HepG2 (cell line): ENCODE data around the gene SPATA13. TPM values are rescaled to one million over a fixed set of nuclear protein-coding genes. Genes with fewer than 3 reads are reported as not detected.

Source experiments
- ATRX ChIP-seq: sonication (generic); formaldehyde crosslinking; IDR thresholded peaks from 2 replicates; pipeline ENCODE4 v1.4.0; 2020; ENCODE audit warnings: missing genetic modification reagents, borderline replicate concordance
- E2F5 ChIP-seq: sonication (generic); formaldehyde crosslinking; conservative IDR thresholded peaks from 2 replicates; pipeline ENCODE4 v1.4.0; 2020; ENCODE audit warnings: missing genetic modification reagents
- GFI1 ChIP-seq: sonication (generic); formaldehyde crosslinking; IDR thresholded peaks from 2 replicates; pipeline ENCODE4 v1.5.0; 2020; ENCODE audit warnings: missing genetic modification reagents, mild to moderate bottlenecking, borderline replicate concordance
- GLI4 ChIP-seq: sonication (generic); formaldehyde crosslinking; IDR thresholded peaks from 2 replicates; pipeline ENCODE4 v1.5.1; 2020; ENCODE audit warnings: missing genetic modification reagents, mild to moderate bottlenecking, moderate library complexity, borderline replicate concordance
- GRHL1 ChIP-seq: sonication (generic); formaldehyde crosslinking; conservative IDR thresholded peaks from 2 replicates; pipeline ENCODE4 v1.8.0; 2022; ENCODE audit warnings: missing genetic modification reagents
- HDAC6 ChIP-seq: fragments of 200-600 bp; sonication (generic); IDR thresholded peaks from 2 replicates; pipeline ENCODE4 v1.7.0; 2017; ENCODE audit warnings: mild to moderate bottlenecking, antibody characterized with exemption, low read length, low read depth
- HMG20A ChIP-seq: IDR thresholded peaks from 2 replicates; pipeline ENCODE4 v1.6.1; 2016; ENCODE audit warnings: borderline replicate concordance
- IRF2 ChIP-seq: IDR thresholded peaks from 2 replicates; pipeline ENCODE4 v1.6.1; 2018; ENCODE audit warnings: missing genetic modification reagents, missing compliant biosample characterization
- KDM5A ChIP-seq: fragments of 200-600 bp; sonication (generic); IDR thresholded peaks from 2 replicates; pipeline ENCODE4 v1.7.0; 2018; ENCODE audit warnings: antibody characterized with exemption, mild to moderate bottlenecking, low read length, borderline replicate concordance
- KLF16 ChIP-seq, 2 experiments: sonication (generic) in 1 of 2; formaldehyde crosslinking in 1 of 2; IDR thresholded peaks; 2 replicates each; pipeline versions ENCODE4 v1.6.1 to v1.8.0; 2016 to 2023; ENCODE audit warnings: missing genetic modification reagents in 2 of 2, missing compliant biosample characterization in 1 of 2
- KMT2B ChIP-seq: IDR thresholded peaks from 2 replicates; pipeline ENCODE4 v1.6.1; 2016; ENCODE audit warnings: missing genetic modification reagents, missing compliant biosample characterization
- MYPOP ChIP-seq: sonication (generic); formaldehyde crosslinking; IDR thresholded peaks from 2 replicates; pipeline ENCODE4 v1.8.1; 2023; ENCODE audit warnings: mild to moderate bottlenecking, moderate library complexity, missing genetic modification reagents
- PPARG ChIP-seq: conservative IDR thresholded peaks from 2 replicates; pipeline ENCODE4 v1.6.1; 2016; ENCODE audit warnings: missing biosample characterization, missing genetic modification reagents
- RAD51 ChIP-seq: fragments of 450-650 bp; IDR thresholded peaks from 2 replicates; pipeline ENCODE4 v1.6.1; 2016; ENCODE audit warnings: borderline replicate concordance
- SNAPC2 ChIP-seq: sonication (generic); formaldehyde crosslinking; IDR thresholded peaks from 2 replicates; pipeline ENCODE4 v1.8.1; 2022; ENCODE audit warnings: mild to moderate bottlenecking, missing genetic modification reagents
- ZBTB21 ChIP-seq: sonication (generic); formaldehyde crosslinking; IDR thresholded peaks from 2 replicates; pipeline ENCODE4 v1.4.0; 2020; ENCODE audit warnings: missing genetic modification reagents
- ZBTB25 ChIP-seq: IDR thresholded peaks from 2 replicates; pipeline ENCODE4 v1.6.1; 2018; ENCODE audit warnings: missing genetic modification reagents
- ZBTB33 ChIP-seq: sonication (generic); formaldehyde crosslinking; IDR thresholded peaks from 2 replicates; pipeline ENCODE4 v1.4.0; 2020; ENCODE audit warnings: missing genetic modification reagents
- ZFP36 ChIP-seq: fragments of 150-350 bp; IDR thresholded peaks from 2 replicates; pipeline ENCODE4 v1.6.1; 2018; ENCODE audit warnings: borderline replicate concordance, low read length, low read depth; ENCODE audit not compliant: partially characterized antibody
- ZFP37 ChIP-seq: sonication (generic); formaldehyde crosslinking; IDR thresholded peaks from 2 replicates; pipeline ENCODE4 v1.4.0; 2020; ENCODE audit warnings: missing genetic modification reagents, borderline replicate concordance
- ZNF205 ChIP-seq: IDR thresholded peaks from 2 replicates; pipeline ENCODE4 v1.6.1; 2018; ENCODE audit warnings: missing biosample characterization, missing genetic modification reagents
- ZNF224 ChIP-seq: sonication (generic); formaldehyde crosslinking; IDR thresholded peaks from 2 replicates; pipeline ENCODE4 v1.5.0; 2020; ENCODE audit warnings: mild to moderate bottlenecking, missing genetic modification reagents
- ZNF672 ChIP-seq: sonication (generic); formaldehyde crosslinking; IDR thresholded peaks from 2 replicates; pipeline ENCODE4 v1.8.1; 2022; ENCODE audit warnings: missing genetic modification reagents
- polyA plus RNA-seq, 8 experiments: library from polyadenylated mRNA; depleted of rRNA in 3 of 8; stranded (reverse) in 7 of 8; unstranded in 1 of 8; fragments of >200 nt; fragmentation: Illumina TruSeq in 4 of 8; extraction: Trizol in 4 of 8; gene quantifications; 2 replicates each; pipeline versions ENCODE4 v1.2.1 to v1.2.3, GENCODE V29; 2011 to 2016; ENCODE audit warnings: low read depth in 4 of 8, missing spikeins in 1 of 8, mixed read lengths in 1 of 8; ENCODE audit not compliant: insufficient read depth in 1 of 8
- total RNA-seq, 5 experiments: library from RNA; depleted of rRNA; stranded (reverse); fragments of >200 nt; fragmentation: Illumina TruSeq; extraction: Trizol; gene quantifications; 2 replicates each; pipeline ENCODE4 v1.2.3, GENCODE V29; 2016; ENCODE audit warnings: low read depth in 1 of 5

SPATA13 gene
- total and polyA plus RNA-seq, 2 of the 13 experiments (the other 11 are each of a cell fraction or from before 2014, with no cell fraction given), result 11.3 to 14.2 TPM

GRCh38 chr13:24217601-24218281 lies 57.2 kb downstream of the SPATA13 start (continued):
- TF ChIP-seq MYPOP (CRISPR knock-in tag) (peak; percentile 68; the same call in 1 of the 2 replicates), RAD51 (no peak), KLF16 (CRISPR knock-in tag; IDR thresholded peaks at IDR 0.05) (peak in 1 of 2 experiments; percentile 43; a peak in 1 of 4 replicates), ATRX (no peak), ZNF672 (CRISPR knock-in tag) (no peak), KDM5A (no peak), PPARG (CRISPR knock-in tag) (0 out of 2 replicates have a peak, but pooled peaks have one; percentile 6), SNAPC2 (CRISPR knock-in tag) (peak; percentile 76; the same call in 1 of the 2 replicates), ZBTB21 (CRISPR knock-in tag) (no peak), HMG20A (CRISPR knock-in tag) (no peak), IRF2 (CRISPR knock-in tag) (peak; percentile 72; the same call in 1 of the 2 replicates), ZNF224 (no peak; the same call in 1 of the 2 replicates), HDAC6 (no peak), KMT2B (CRISPR knock-in tag) (no peak), GFI1 (CRISPR knock-in tag) (no peak), ZFP36 (no peak), ZBTB33 (CRISPR knock-in tag) (no peak), ZBTB25 (no peak), GRHL1 (CRISPR knock-in tag) (no peak), ZFP37 (peak; percentile 77; the same call in 1 of the 2 replicates), E2F5 (CRISPR knock-in tag) (no peak), GLI4 (CRISPR knock-in tag) (no peak), ZNF205 (CRISPR knock-in tag) (no peak)
